IMR-90 (cell line): ENCODE measurements around the gene OR4S1. TPM values are rescaled to one million over a fixed set of nuclear protein-coding genes. Genes with fewer than 3 reads are reported as not detected.
"Not testable (repeated sequence)": the region's sequence is repeated elsewhere in the genome, so short reads cannot be mapped to it uniquely, and the experiment has no call there.

Source experiments
- ATAC-seq: fragments of 200-7000 bp; cut with Tn5 transposase; 2 replicates; pipeline ENCODE4 v1.9.1; 2020; ENCODE audit warnings: low read depth, mild to moderate bottlenecking, moderate library complexity
- BruUV-seq: library from RNA; stranded (reverse); fragments of 400-500 nt; replicated peaks from 2 replicates; lab custom pipeline; 2021; lab: Mats Ljungman, UMichigan
- CTCF ChIA-PET: fragments of 300-600 bp; formaldehyde crosslinking; extraction: SDS; loops from one replicate; lab custom pipeline; 2021; ENCODE audit warnings: antibody characterized with exemption; lab: Yijun Ruan, JAX
- POLR2A ChIA-PET: fragments of 300-600 bp; sonication (Branson Sonifier 250); formaldehyde crosslinking; loops from one replicate; lab custom pipeline; 2022; ENCODE audit warnings: antibody characterized with exemption; ENCODE audit not compliant: unreplicated experiment; lab: Charles Lee
- DNase-seq: peaks from one replicate; pipeline ENCODE4 v3.0.0; 2013
- H2AFZ ChIP-seq: replicated peaks from 2 replicates; pipeline ENCODE3; 2013; ENCODE audit warnings: low read length, mild to moderate bottlenecking; ENCODE audit not compliant: poor library complexity
- H2AK5ac ChIP-seq: 2 replicates; pipeline ENCODE4 v1.6.1; 2013; ENCODE audit warnings: low read depth, low read length, inconsistent platforms
- H2AK9ac ChIP-seq: replicated peaks from 2 replicates; pipeline ENCODE3; 2013; ENCODE audit warnings: mild to moderate bottlenecking, low read depth, low read length, moderate library complexity; ENCODE audit not compliant: poor library complexity
- H2BK120ac ChIP-seq: 2 replicates; pipeline ENCODE4 v1.6.1; 2013; ENCODE audit warnings: low read depth, low read length, inconsistent platforms
- H2BK15ac ChIP-seq: 3 replicates; pipeline ENCODE4 v1.6.1; 2013; ENCODE audit warnings: low read depth, low read length, inconsistent platforms
- H2BK20ac ChIP-seq: 2 replicates; pipeline ENCODE4 v1.6.1; 2013; ENCODE audit warnings: low read depth, mild to moderate bottlenecking, inconsistent platforms, low read length, moderate library complexity
- H2BK5ac ChIP-seq: 2 replicates; pipeline ENCODE4 v1.6.1; 2013; ENCODE audit warnings: mild to moderate bottlenecking, low read depth, low read length, inconsistent platforms; ENCODE audit not compliant: poor library complexity, severe bottlenecking
- H3K14ac ChIP-seq: replicated peaks from 2 replicates; pipeline ENCODE4 v1.6.1; 2013; ENCODE audit warnings: low read depth, low read length, inconsistent platforms
- H3K18ac ChIP-seq: 2 replicates; pipeline ENCODE4 v1.6.1; 2013; ENCODE audit warnings: low read depth, low read length, control low read depth
- H3K23ac ChIP-seq: 2 replicates; pipeline ENCODE4 v1.6.1; 2013; ENCODE audit warnings: low read depth, low read length, inconsistent platforms
- H3K27ac ChIP-seq: 2 replicates; pipeline ENCODE4 v1.5.1; 2013; ENCODE audit warnings: mild to moderate bottlenecking, control low read depth, low read length; ENCODE audit not compliant: insufficient read depth
- H3K27me3 ChIP-seq: 2 replicates; pipeline ENCODE4 v1.6.1; 2013; ENCODE audit warnings: low read length; ENCODE audit not compliant: control insufficient read depth, insufficient read depth
- H3K36me3 ChIP-seq: 2 replicates; pipeline ENCODE4 v1.6.1; 2013; ENCODE audit warnings: low read length, mixed read lengths; ENCODE audit not compliant: control insufficient read depth, insufficient read depth
- H3K4ac ChIP-seq: 2 replicates; pipeline ENCODE4 v1.6.1; 2013; ENCODE audit warnings: low read depth, low read length, inconsistent platforms
- H3K4me1 ChIP-seq: 2 replicates; pipeline ENCODE4 v1.6.1; 2013; ENCODE audit warnings: low read length, mixed read lengths; ENCODE audit not compliant: control insufficient read depth, insufficient read depth
- H3K4me2 ChIP-seq: 2 replicates; pipeline ENCODE4 v1.6.1; 2013; ENCODE audit warnings: low read depth, mild to moderate bottlenecking, control low read depth, low read length, moderate library complexity
- H3K4me3 ChIP-seq: 2 replicates; pipeline ENCODE4 v1.5.1; 2013; ENCODE audit warnings: low read depth, mild to moderate bottlenecking, control low read depth, low read length, moderate library complexity; ENCODE audit not compliant: insufficient read depth
- H3K56ac ChIP-seq: 2 replicates; pipeline ENCODE4 v1.6.1; 2013; ENCODE audit warnings: low read length, inconsistent platforms; ENCODE audit not compliant: insufficient read depth; ENCODE audit errors: extremely low read depth
- H3K79me1 ChIP-seq, 2 experiments: 2 replicates each; pipeline ENCODE4 v1.6.1; 2013; ENCODE audit warnings: low read length in 2 of 2, inconsistent platforms in 1 of 2, low read depth in 1 of 2
- H3K9ac ChIP-seq: 2 replicates; pipeline ENCODE4 v1.6.1; 2013; ENCODE audit warnings: low read depth, low read length, control low read depth
- H3K9me1 ChIP-seq: 2 replicates; pipeline ENCODE4 v1.6.1; 2013; ENCODE audit warnings: low read length, inconsistent platforms; ENCODE audit not compliant: insufficient read depth
- H3K9me3 ChIP-seq: 2 replicates; pipeline ENCODE4 v1.6.1; 2013; ENCODE audit warnings: low read length; ENCODE audit not compliant: control insufficient read depth, insufficient read depth
- H4K20me1 ChIP-seq: 2 replicates; pipeline ENCODE4 v1.6.1; 2013; ENCODE audit warnings: low read length, inconsistent platforms; ENCODE audit not compliant: insufficient read depth
- H4K5ac ChIP-seq: 2 replicates; pipeline ENCODE4 v1.6.1; 2013; ENCODE audit warnings: mild to moderate bottlenecking, low read depth, low read length, control low read depth
- H4K8ac ChIP-seq, 2 experiments: 2 replicates each; pipeline ENCODE4 v1.6.1; 2013; ENCODE audit warnings: low read depth in 2 of 2, low read length in 2 of 2, control low read depth in 1 of 2, inconsistent platforms in 1 of 2
- H4K91ac ChIP-seq: 2 replicates; pipeline ENCODE4 v1.6.1; 2013; ENCODE audit warnings: low read depth, low read length, inconsistent platforms; ENCODE audit not compliant: insufficient read depth
- WGBS, 2 experiments: methylation state at CpG; one replicate each; pipeline versions ENCODE4 v1.1.5 to v1.1.7; 2013; ENCODE audit warnings: missing lambda C conversion rate in 2 of 2; ENCODE audit not compliant: insufficient read length in 1 of 2; ENCODE audit errors: extremely low coverage in 2 of 2; 5-methylcytosine and 5-hydroxymethylcytosine counted together
- dilution Hi-C: fragments of 300-500 bp; cut with HindIII; formaldehyde crosslinking; loops from one replicate; pipeline ENCODE4 v1.14.3; 2018; ENCODE audit warnings: low sequenced_read_pairs; ENCODE audit not compliant: unreplicated experiment
- in situ Hi-C: fragments of 300-500 bp; cut with MboI; formaldehyde crosslinking; loops from 3 replicates; pipeline ENCODE4 v1.14.3; 2019; ENCODE audit warnings: low sequenced_read_pairs, inconsistent platforms, mixed read lengths
- intact Hi-C: fragments of 100-400 bp; cut with micrococcal nuclease; formaldehyde crosslinking; loops from 2 replicates; pipeline ENCODE4 v1.10.0; 2022
- polyA plus RNA-seq, 3 experiments: library from polyadenylated mRNA; depleted of rRNA; stranded (reverse); fragments of >200 nt; gene quantifications; 2 replicates each; pipeline ENCODE4 v1.2.3, GENCODE V29; 2012; ENCODE audit warnings: low replicate concordance in 1 of 3
- total RNA-seq: library from RNA; depleted of rRNA; stranded (reverse); fragments of >200 nt; gene quantifications from 2 replicates; pipeline ENCODE4 v1.2.3, GENCODE V29; 2012

Gene OR4S1
- total and polyA plus RNA-seq, 2 of the 4 experiments (the other 2 are of a cell fraction), result not detected

- intact Hi-C loops, H3K4me2 ChIP-seq, H2BK20ac ChIP-seq, H3K4ac ChIP-seq, H3K23ac ChIP-seq, H2AFZ ChIP-seq, H4K8ac ChIP-seq, CTCF ChIA-PET, ATAC-seq, H2AK9ac ChIP-seq, DNase-seq, H2AK5ac ChIP-seq, POLR2A ChIA-PET, H3K14ac ChIP-seq, H2BK5ac ChIP-seq, H3K4me1 ChIP-seq, H4K5ac ChIP-seq, H3K9me1 ChIP-seq, H4K91ac ChIP-seq, in situ Hi-C loops, H4K20me1 ChIP-seq, H3K36me3 ChIP-seq, H3K18ac ChIP-seq, H3K9ac ChIP-seq, dilution Hi-C loops, H3K4me3 ChIP-seq, BruUV-seq, H3K27me3 ChIP-seq, H3K27ac ChIP-seq, H2BK120ac ChIP-seq, H3K56ac ChIP-seq, H2BK15ac ChIP-seq, H3K79me1 ChIP-seq, H3K9me3 ChIP-seq: not testable (repeated sequence)
- WGBS, 2 experiments, result no CpG with 5 or more reads among the region's 2 CpGs
Measured at GRCh38 chr11:48313590-48313989, 7.6 kb downstream of the OR4S1 start.

GRCh38 chr11:48319813-48320212 is 13.8 kb downstream of the OR4S1 start:
- H3K18ac ChIP-seq, intact Hi-C loops, CTCF ChIA-PET: not testable (repeated sequence)

More at GRCh38 chr11:48319813-48320212, 13.8 kb downstream of the OR4S1 start:
- H2BK20ac ChIP-seq, H4K8ac ChIP-seq, H4K20me1 ChIP-seq, H2BK120ac ChIP-seq, H3K79me1 ChIP-seq, POLR2A ChIA-PET, H2AK5ac ChIP-seq, H3K4me3 ChIP-seq, H3K27me3 ChIP-seq, H2AFZ ChIP-seq, H3K36me3 ChIP-seq, H3K4me2 ChIP-seq, H3K56ac ChIP-seq, H3K27ac ChIP-seq, H3K4me1 ChIP-seq, H3K23ac ChIP-seq, ATAC-seq, DNase-seq, H3K4ac ChIP-seq, H3K9me3 ChIP-seq, H4K91ac ChIP-seq, H2BK5ac ChIP-seq, dilution Hi-C loops, in situ Hi-C loops, H3K14ac ChIP-seq, H2BK15ac ChIP-seq, H3K9ac ChIP-seq, H4K5ac ChIP-seq, BruUV-seq, H3K9me1 ChIP-seq, H2AK9ac ChIP-seq: not testable (repeated sequence)
- no CpG with 5 or more reads among the region's 2 CpGs for WGBS, 2 experiments
